Hepatocyte (in vitro differentiated cells): ENCODE data around the gene GNAT1.

Source experiments
- CTCF ChIP-seq: fragments of 200-600 bp; sonication (generic); IDR thresholded peaks from 2 replicates; pipeline ENCODE4 v1.5.1; 2016; ENCODE audit warnings: antibody characterized with exemption, mild to moderate bottlenecking; ENCODE audit not compliant: poor library complexity
- EZH2 ChIP-seq: fragments of 200-600 bp; sonication (generic); IDR thresholded peaks from 2 replicates; pipeline ENCODE4 v1.6.1; 2016; ENCODE audit warnings: antibody characterized with exemption, mild to moderate bottlenecking, borderline replicate concordance

- TF ChIP-seq CTCF, result no peak
- TF ChIP-seq EZH2, result no peak
Measured at GRCh38 chr3:50172626-50173220, 18.7 kb upstream of the GNAT1 start.
